Smooth muscle cell (in vitro differentiated cells): Measurements from ENCODE around the gene ATP11B. TPM values are rescaled to one million over a fixed set of nuclear protein-coding genes. Genes with fewer than 3 reads are reported as not detected.

Source experiments
- DNase-seq: peaks from one replicate; lab custom pipeline; 2025; ENCODE audit not compliant: unreplicated experiment; lab: John Stamatoyannopoulos, UW
- H2AFZ ChIP-seq: fragments of 200-600 bp; sonication (generic); 2 replicates; pipeline ENCODE4 v1.6.0; 2016; ENCODE audit warnings: antibody characterized with exemption, low read depth, mild to moderate bottlenecking
- H3F3A ChIP-seq: fragments of 200-600 bp; sonication (generic); 2 replicates; pipeline ENCODE4 v1.6.0; 2017; ENCODE audit warnings: antibody characterized with exemption, low read depth
- H3K27ac ChIP-seq: fragments of 200-600 bp; sonication (generic); 2 replicates; pipeline ENCODE4 v1.5.1; 2016; ENCODE audit warnings: low read depth, mild to moderate bottlenecking
- H3K27me3 ChIP-seq: fragments of 200-600 bp; sonication (generic); 2 replicates; pipeline ENCODE4 v1.6.1; 2016; ENCODE audit warnings: low read depth, mild to moderate bottlenecking
- H3K36me3 ChIP-seq: fragments of 200-600 bp; sonication (generic); 2 replicates; pipeline ENCODE4 v1.5.1; 2016; ENCODE audit warnings: low read depth
- H3K4me1 ChIP-seq: fragments of 200-600 bp; sonication (generic); 2 replicates; pipeline ENCODE4 v1.5.1; 2016; ENCODE audit warnings: low read depth
- H3K4me2 ChIP-seq: fragments of 200-600 bp; sonication (generic); 2 replicates; pipeline ENCODE4 v1.6.0; 2016; ENCODE audit warnings: mild to moderate bottlenecking
- H3K4me3 ChIP-seq: fragments of 200-600 bp; sonication (generic); 2 replicates; pipeline ENCODE4 v1.5.1; 2016; ENCODE audit warnings: mild to moderate bottlenecking
- H3K79me2 ChIP-seq: fragments of 200-600 bp; sonication (generic); 2 replicates; pipeline ENCODE4 v1.6.0; 2016; ENCODE audit warnings: low read depth, mild to moderate bottlenecking
- H3K9ac ChIP-seq: fragments of 200-600 bp; sonication (generic); 2 replicates; pipeline ENCODE4 v1.6.0; 2016; ENCODE audit warnings: low read depth
- H3K9me3 ChIP-seq: fragments of 200-600 bp; sonication (generic); replicated peaks from 2 replicates; pipeline ENCODE4 v1.5.1; 2016; ENCODE audit warnings: low read depth
- H4K20me1 ChIP-seq: fragments of 200-600 bp; sonication (generic); 2 replicates; pipeline ENCODE4 v1.6.0; 2016; ENCODE audit warnings: low read depth
- CTCF ChIP-seq: fragments of 200-600 bp; sonication (generic); IDR thresholded peaks from 2 replicates; pipeline ENCODE4 v1.5.1; 2017; ENCODE audit warnings: borderline replicate concordance, mild to moderate bottlenecking, antibody characterized with exemption; ENCODE audit not compliant: insufficient read depth, poor library complexity, severe bottlenecking
- WGBS: methylation state at CpG from one replicate; pipeline ENCODE4 v1.1.7; 2016; ENCODE audit warnings: low lambda C conversion rate; 5-methylcytosine and 5-hydroxymethylcytosine counted together
- polyA plus RNA-seq: library from polyadenylated mRNA; unstranded; fragments of >200 nt; fragmentation: Nextera tagmentation; extraction: Ambion mirVana; gene quantifications from 2 replicates; pipeline ENCODE4 v1.2.1, GENCODE V29; 2016
- total RNA-seq: library from RNA; depleted of rRNA; stranded (reverse); fragments of >200 nt; gene quantifications from 2 replicates; pipeline ENCODE4 v1.2.3, GENCODE V29; 2014

ATP11B gene
- total and polyA plus RNA-seq, 2 experiments from 2014 or later, result 12.0 to 48.7 TPM

DNA sequence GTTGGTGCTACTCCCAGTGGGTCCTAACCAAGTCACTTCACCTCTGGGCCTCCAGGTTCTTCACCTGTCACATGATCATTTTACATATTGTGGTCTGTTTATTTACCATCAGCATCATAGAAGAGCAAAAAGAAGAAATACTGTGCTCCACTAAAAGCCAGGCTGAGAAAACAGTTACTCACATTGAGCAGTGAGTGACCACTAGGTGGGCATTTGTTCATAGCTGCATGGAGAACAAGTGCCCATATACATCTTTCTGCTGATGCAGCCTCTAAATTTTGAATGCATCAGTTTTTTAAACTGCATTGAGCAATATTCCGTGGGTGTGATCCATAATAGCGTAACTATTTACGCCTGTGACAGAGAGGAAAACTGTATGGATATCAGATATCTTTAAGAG lies 110.9 kb downstream of the ATP11B start:
- no peaks in the 10 kb centered on the region for H3K9me3 ChIP-seq
- no peaks in the 10 kb centered on the region for H3F3A ChIP-seq
- H3K27me3 ChIP-seq, result no peaks in the 10 kb centered on the region
- TF ChIP-seq CTCF, result no peak
- WGBS, result 95% methylated on average over 3 of the region's 3 CpGs
- no peaks in the 10 kb centered on the region for H4K20me1 ChIP-seq
- H3K79me2 ChIP-seq, result no peaks in the 10 kb centered on the region
- H3K4me1 ChIP-seq, result no peaks in the 10 kb centered on the region
- H3K4me2 ChIP-seq, result no peak overlapping the region
- no peak overlapping the region for H3K27ac ChIP-seq
- DNase-seq, result no peak
- no peak overlapping the region for H2AFZ ChIP-seq
- H3K9ac ChIP-seq, result no peak overlapping the region
- no peak overlapping the region for H3K4me3 ChIP-seq
- no peaks in the 10 kb centered on the region for H3K36me3 ChIP-seq

GRCh38 chr3:182905623-182906022 lies 112.3 kb downstream of the ATP11B start:
- no peak overlapping the region for H3K27ac ChIP-seq
- H3K27me3 ChIP-seq, result no peaks in the 10 kb centered on the region
- TF ChIP-seq CTCF, result no peak
- no peak overlapping the region for H3K4me2 ChIP-seq
- no peaks in the 10 kb centered on the region for H3K79me2 ChIP-seq
- H3K9me3 ChIP-seq, result no peaks in the 10 kb centered on the region
- H2AFZ ChIP-seq, result no peak overlapping the region
- no peak overlapping the region for H3K9ac ChIP-seq
- H4K20me1 ChIP-seq, result peaks cover 3% of the 10 kb centered on the region
- H3K36me3 ChIP-seq, result no peaks in the 10 kb centered on the region
- WGBS, result 97% methylated on average over 4 of the region's 4 CpGs
- H3K4me3 ChIP-seq, result no peak overlapping the region
- no peaks in the 10 kb centered on the region for H3K4me1 ChIP-seq
- H3F3A ChIP-seq, result no peaks in the 10 kb centered on the region
- DNase-seq, result no peak

DNA sequence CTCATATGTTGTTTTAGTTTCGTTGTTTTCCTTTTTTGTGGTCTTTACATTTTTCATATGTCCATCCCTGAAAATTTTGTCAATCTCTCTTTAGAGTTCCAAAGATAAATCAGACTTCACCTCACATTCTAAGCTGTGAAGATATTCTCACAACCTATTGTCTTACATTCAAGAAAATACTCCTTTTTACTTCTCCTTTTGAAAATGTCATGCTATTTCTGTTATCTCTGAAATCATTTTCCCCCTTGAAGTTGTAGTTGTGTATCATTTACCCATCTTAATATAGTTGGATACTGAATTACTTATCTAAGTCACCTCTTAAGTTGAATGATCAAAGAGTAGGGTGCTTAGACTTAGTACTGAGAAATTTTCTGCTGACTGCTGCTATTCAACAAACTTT lies 112.7 kb downstream of the ATP11B start:
- Histone ChIP-seq H3K36me3 (no peaks in the 10 kb centered on the region), H4K20me1 (peaks cover 3% of the 10 kb centered on the region), H3K4me3 (no peak overlapping the region), H3K79me2 (no peaks in the 10 kb centered on the region), H3K9me3 (no peaks in the 10 kb centered on the region), H2AFZ (no peak overlapping the region), H3K27me3 (no peaks in the 10 kb centered on the region), H3K9ac (no peak overlapping the region), H3K27ac (no peak overlapping the region), H3K4me1 (no peaks in the 10 kb centered on the region), H3K4me2 (no peak overlapping the region), H3F3A (no peaks in the 10 kb centered on the region)
- no peak for TF ChIP-seq CTCF
- WGBS, result 95% methylated on average over 1 of the region's 1 CpG
- DNase-seq, result no peak

DNA sequence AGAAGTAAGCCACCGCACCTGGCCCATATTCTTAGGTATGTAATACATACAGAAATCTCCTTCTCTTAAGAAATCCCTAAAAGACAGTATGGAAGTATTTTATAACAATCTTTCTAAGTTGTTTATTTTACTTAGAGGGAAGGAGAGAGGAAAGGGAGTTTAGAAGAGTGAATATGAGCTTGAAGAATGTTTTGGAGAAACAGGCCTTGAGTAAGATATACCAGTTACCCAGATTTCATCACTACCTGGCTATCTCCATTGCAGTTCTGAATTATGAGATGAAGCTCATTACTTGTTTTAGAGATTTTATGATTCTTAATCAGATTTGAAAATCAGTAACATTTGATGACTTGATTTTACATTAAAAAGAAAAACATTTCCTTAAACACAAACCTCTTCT lies 115.2 kb downstream of the ATP11B start:
- H3K9me3 ChIP-seq, result no peaks in the 10 kb centered on the region
- H3K4me2 ChIP-seq, result no peak overlapping the region
- no peak for TF ChIP-seq CTCF
- DNase-seq, result no peak
- WGBS, result 95% methylated on average over 1 of the region's 1 CpG
- H3K4me1 ChIP-seq, result no peaks in the 10 kb centered on the region
- no peaks in the 10 kb centered on the region for H3K79me2 ChIP-seq
- no peaks in the 10 kb centered on the region for H3K27me3 ChIP-seq
- no peaks in the 10 kb centered on the region for H3K36me3 ChIP-seq
- no peak overlapping the region for H2AFZ ChIP-seq
- H3K27ac ChIP-seq, result peak overlapping the region; percentile 47
- H3F3A ChIP-seq, result no peaks in the 10 kb centered on the region
- H3K9ac ChIP-seq, result no peak overlapping the region
- peaks cover 3% of the 10 kb centered on the region for H4K20me1 ChIP-seq
- no peak overlapping the region for H3K4me3 ChIP-seq
